Measurements from ENCODE around the gene S100A14.

GRCh38 chr1:153610811-153611301 lies 5.3 kb downstream of the S100A14 start:
- TF ChIP-seq PBX3 (IDR thresholded peaks at IDR 0.05) (no peak), EP300 (IDR thresholded peaks at IDR 0.05; ENCODE audit: borderline replicate concordance in 1 of 2, low read depth in 1 of 2, low read length in 1 of 2) (no peak)
- TF ChIP-seq, protein P1, sequence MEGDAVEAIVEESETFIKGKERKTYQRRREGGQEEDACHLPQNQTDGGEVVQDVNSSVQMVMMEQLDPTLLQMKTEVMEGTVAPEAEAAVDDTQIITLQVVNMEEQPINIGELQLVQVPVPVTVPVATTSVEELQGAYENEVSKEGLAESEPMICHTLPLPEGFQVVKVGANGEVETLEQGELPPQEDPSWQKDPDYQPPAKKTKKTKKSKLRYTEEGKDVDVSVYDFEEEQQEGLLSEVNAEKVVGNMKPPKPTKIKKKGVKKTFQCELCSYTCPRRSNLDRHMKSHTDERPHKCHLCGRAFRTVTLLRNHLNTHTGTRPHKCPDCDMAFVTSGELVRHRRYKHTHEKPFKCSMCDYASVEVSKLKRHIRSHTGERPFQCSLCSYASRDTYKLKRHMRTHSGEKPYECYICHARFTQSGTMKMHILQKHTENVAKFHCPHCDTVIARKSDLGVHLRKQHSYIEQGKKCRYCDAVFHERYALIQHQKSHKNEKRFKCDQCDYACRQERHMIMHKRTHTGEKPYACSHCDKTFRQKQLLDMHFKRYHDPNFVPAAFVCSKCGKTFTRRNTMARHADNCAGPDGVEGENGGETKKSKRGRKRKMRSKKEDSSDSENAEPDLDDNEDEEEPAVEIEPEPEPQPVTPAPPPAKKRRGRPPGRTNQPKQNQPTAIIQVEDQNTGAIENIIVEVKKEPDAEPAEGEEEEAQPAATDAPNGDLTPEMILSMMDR (IDR thresholded peaks at IDR 0.05) = no peak

Measured in SK-N-SH (cell line).